SK-N-SH (cell line): ENCODE results near the gene CDHR4. TPM values are rescaled to one million over a fixed set of nuclear protein-coding genes. Genes with fewer than 3 reads are reported as not detected.

Experiments used
- CTCF ChIA-PET: fragments of 300-600, 350-600 bp; formaldehyde crosslinking; extraction: SDS; loops from one replicate; lab custom pipeline; 2021; lab: Yijun Ruan, JAX
- POLR2A ChIA-PET: fragments of 350-600 bp; sonication (Branson Sonifier 250); formaldehyde crosslinking; extraction: SDS; loops from one replicate; lab custom pipeline; 2020; ENCODE audit warnings: antibody characterized with exemption, inconsistent platforms; lab: Yijun Ruan, JAX
- DNase-seq: peaks from one replicate; pipeline ENCODE4 v3.0.0; 2012
- H2AFZ ChIP-seq: fragments of 200-600 bp; sonication (generic); 2 replicates; pipeline ENCODE4 v1.8.1; 2016; ENCODE audit warnings: antibody characterized with exemption, mild to moderate bottlenecking, low read depth
- H3F3A ChIP-seq: fragments of 200-600 bp; sonication (generic); replicated peaks from 2 replicates; pipeline ENCODE3; 2016; ENCODE audit warnings: antibody characterized with exemption, mild to moderate bottlenecking; ENCODE audit not compliant: insufficient read depth
- H3K27ac ChIP-seq, 2 experiments: fragments of 200-500 bp in 1 of 2; fragments of 200-600 bp in 1 of 2; sonication (Bioruptor generic) in 1 of 2; sonication (generic), shearing (Covaris generic) in 1 of 2; 2 replicates each; pipeline versions ENCODE4 v1.5.1 to v1.6.1; 2014 to 2016; ENCODE audit warnings: low read depth in 2 of 2, inconsistent platforms in 1 of 2, low read length in 1 of 2, mild to moderate bottlenecking in 1 of 2, mixed read lengths in 1 of 2
- H3K27me3 ChIP-seq: fragments of 200-600 bp; sonication (generic), shearing (Covaris generic); 2 replicates; pipeline ENCODE4 v1.6.1; 2016; ENCODE audit warnings: mixed run types; ENCODE audit not compliant: insufficient read depth
- H3K36me3 ChIP-seq, 2 experiments: fragments of 200-500 bp in 1 of 2; fragments of 200-600 bp in 1 of 2; sonication (Bioruptor generic) in 1 of 2; sonication (generic) in 1 of 2; replicated peaks in 1 of 2; 2 replicates each; pipeline versions ENCODE3 to v1.5.1; 2014 to 2016; ENCODE audit warnings: low read length in 1 of 2, mild to moderate bottlenecking in 1 of 2; ENCODE audit not compliant: insufficient read depth in 2 of 2, control insufficient read depth in 1 of 2
- H3K4me1 ChIP-seq, 2 experiments: fragments of 200-500 bp in 1 of 2; fragments of 200-600 bp in 1 of 2; sonication (Bioruptor generic) in 1 of 2; sonication (generic), shearing (Covaris generic) in 1 of 2; 2 replicates each; pipeline versions ENCODE4 v1.5.1 to v1.6.1; 2014 to 2016; ENCODE audit warnings: low read depth in 1 of 2, low read length in 1 of 2, mixed run types in 1 of 2; ENCODE audit not compliant: insufficient read depth in 2 of 2, control insufficient read depth in 1 of 2
- H3K4me2 ChIP-seq: fragments of 200-600 bp; sonication (generic), shearing (Covaris generic); 2 replicates; pipeline ENCODE4 v1.6.1; 2017; ENCODE audit warnings: mixed run types
- H3K4me3 ChIP-seq, 2 experiments: fragments of 200-500 bp in 1 of 2; fragments of 200-600 bp in 1 of 2; sonication (Bioruptor generic) in 1 of 2; sonication (generic), shearing (Covaris generic) in 1 of 2; 2 replicates each; pipeline versions ENCODE4 v1.5.1 to v1.8.1; 2014 to 2016; ENCODE audit warnings: low read depth in 2 of 2, inconsistent platforms in 1 of 2, low read length in 1 of 2, mild to moderate bottlenecking in 1 of 2, mixed read lengths in 1 of 2, moderate library complexity in 1 of 2
- H3K79me2 ChIP-seq: fragments of 200-600 bp; sonication (generic); 2 replicates; pipeline ENCODE4 v1.8.1; 2017; ENCODE audit warnings: mild to moderate bottlenecking; ENCODE audit not compliant: insufficient read depth
- H3K9ac ChIP-seq: fragments of 200-600 bp; sonication (generic); 2 replicates; pipeline ENCODE4 v1.6.1; 2017; ENCODE audit warnings: mixed run types
- H3K9me2 ChIP-seq: fragments of 200-600 bp; sonication (generic); 2 replicates; pipeline ENCODE4 v1.6.1; 2017; ENCODE audit warnings: mixed run types
- H3K9me3 ChIP-seq: fragments of 200-600 bp; sonication (generic); 2 replicates; pipeline ENCODE4 v1.6.1; 2017; ENCODE audit warnings: mixed run types, mild to moderate bottlenecking, moderate library complexity
- H4K20me1 ChIP-seq: fragments of 200-600 bp; sonication (generic); 2 replicates; pipeline ENCODE4 v1.6.1; 2017; ENCODE audit warnings: mild to moderate bottlenecking, mixed run types; ENCODE audit not compliant: insufficient read depth
- CHD2 ChIP-seq: fragments of 150-350 bp; IDR thresholded peaks from 2 replicates; pipeline ENCODE4 v1.6.1; 2018; ENCODE audit warnings: low read length; ENCODE audit not compliant: partially characterized antibody
- EP300 ChIP-seq, 2 experiments: IDR thresholded peaks; 2 replicates each; pipeline versions ENCODE4 v1.4.0 to v1.6.1; 2012; ENCODE audit warnings: borderline replicate concordance in 1 of 2, low read depth in 1 of 2, low read length in 1 of 2
- EZH2phosphoT487 ChIP-seq: fragments of 200-600 bp; sonication (generic); IDR thresholded peaks from 2 replicates; pipeline ENCODE4 v1.6.1; 2017; ENCODE audit warnings: low read depth, mixed run types, mild to moderate bottlenecking, antibody characterized with exemption, moderate library complexity, borderline replicate concordance
- FOSL2 ChIP-seq: IDR thresholded peaks from 2 replicates; pipeline ENCODE4 v1.4.0; 2012; ENCODE audit warnings: low read depth, mild to moderate bottlenecking, moderate library complexity, borderline replicate concordance
- GABPA ChIP-seq: IDR thresholded peaks from 2 replicates; pipeline ENCODE4 v1.4.0; 2012; ENCODE audit warnings: low read depth, mild to moderate bottlenecking
- MAX ChIP-seq: IDR thresholded peaks from 2 replicates; pipeline ENCODE4 v1.4.0; 2012; ENCODE audit warnings: low read depth
- MXI1 ChIP-seq: IDR thresholded peaks from 2 replicates; pipeline ENCODE4 v1.6.1; 2012; ENCODE audit warnings: mild to moderate bottlenecking, low read depth, low read length, improper control_type of control experiment
- PBX3 ChIP-seq: IDR thresholded peaks from 2 replicates; pipeline ENCODE4; 2012
- RAD21 ChIP-seq: IDR thresholded peaks from 2 replicates; pipeline ENCODE4 v1.6.1; 2012; ENCODE audit warnings: mild to moderate bottlenecking, low read length
- RFX5 ChIP-seq: IDR thresholded peaks from 2 replicates; pipeline ENCODE4 v1.6.1; 2012; ENCODE audit warnings: mild to moderate bottlenecking, improper control_type of control experiment, low read length
- WGBS: methylation state at CpG from one replicate; pipeline ENCODE4 v1.1.6; 2017; ENCODE audit warnings: low lambda C conversion rate; 5-methylcytosine and 5-hydroxymethylcytosine counted together
- polyA plus RNA-seq, 3 experiments: library from polyadenylated mRNA; depleted of rRNA; stranded (reverse); fragments of >200 nt; gene quantifications; 2 replicates each; pipeline ENCODE4 v1.2.3, GENCODE V29; 2012

Gene CDHR4
- polyA plus RNA-seq, 1 of the 3 experiments (the other 2 are of a cell fraction), result 0.07 TPM

- peaks cover 0 to 6% of the 10 kb centered on the region in 2 experiments; a peak in 1 of 4 replicates for H3K4me1 ChIP-seq
- H3K79me2 ChIP-seq, result no peaks in the 10 kb centered on the region
- peak; percentile 10 for DNase-seq
- TF ChIP-seq EP300 (IDR thresholded peaks at IDR 0.05; ENCODE audit: borderline replicate concordance in 1 of 2, low read depth in 1 of 2, low read length in 1 of 2) (no peak), MAX (no peak), FOSL2 (no peak), GABPA (no peak)
- no peaks in the 10 kb centered on the region for H3K27me3 ChIP-seq
- ChIA-PET POLR2A (no interaction called here), CTCF (interaction anchor here (2.7 kb wide), 1 partner anchor 11 kb away, joined by 10 read pairs; the partner anchor contains the start of gene INKA1)
- no peak overlapping the region for H3K4me2 ChIP-seq
- H3K36me3 ChIP-seq, result no peaks in the 10 kb centered on the region
- no peak overlapping the region for H3K4me3 ChIP-seq
- H3F3A ChIP-seq, result no peaks in the 10 kb centered on the region
- H4K20me1 ChIP-seq, result no peaks in the 10 kb centered on the region
- no peak overlapping the region for H2AFZ ChIP-seq
- H3K9me3 ChIP-seq, result no peaks in the 10 kb centered on the region
- H3K27ac ChIP-seq, result no peak overlapping the region
- WGBS, result 75% methylated on average over 4 of the region's 4 CpGs
- H3K9me2 ChIP-seq, result no peaks in the 10 kb centered on the region
- no peak overlapping the region for H3K9ac ChIP-seq
Measured at GRCh38 chr3:49791571-49791970, 8.1 kb downstream of the CDHR4 start.

- Histone ChIP-seq H3K27me3 (no peaks in the 10 kb centered on the region), H4K20me1 (no peaks in the 10 kb centered on the region), H2AFZ (no peak overlapping the region), H3K9ac (no peak overlapping the region), H3K4me3 (no peak overlapping the region), H3K9me3 (no peaks in the 10 kb centered on the region), H3K9me2 (no peaks in the 10 kb centered on the region), H3K79me2 (peaks cover 5% of the 10 kb centered on the region), H3K4me1 (peaks cover 0 to 6% of the 10 kb centered on the region in 2 experiments; a peak in 1 of 4 replicates), H3K27ac (no peak overlapping the region), H3K4me2 (no peak overlapping the region), H3K36me3 (no peaks in the 10 kb centered on the region), H3F3A (no peaks in the 10 kb centered on the region)
- TF ChIP-seq MXI1, result no peak
- TF ChIP-seq PBX3, result peak; percentile 62
- TF ChIP-seq EP300 (IDR thresholded peaks at IDR 0.05; ENCODE audit: borderline replicate concordance in 1 of 2, low read depth in 1 of 2, low read length in 1 of 2), result no peak
- TF ChIP-seq CHD2, result no peak
- no peak for TF ChIP-seq RFX5
- no peak for TF ChIP-seq RAD21
- no peak for TF ChIP-seq EZH2phosphoT487
- POLR2A ChIA-PET, result no interaction called here
- CTCF ChIA-PET, result interaction anchor here (1.5 to 2.7 kb wide), 2 partner anchors 12 to 48 kb away, joined by 4 to 10 read pairs; partner anchors contain the start of gene INKA1
- peak; percentile 41 for DNase-seq
- WGBS, result 62% methylated on average over 9 of the region's 9 CpGs
Measured at GRCh38 chr3:49790626-49791411, 8.9 kb downstream of the CDHR4 start.
